Testis (tissue), 2 donors: ENCODE results near the gene REL.

ENCODE experiments used
- CTCF ChIP-seq, 3 experiments: fragments of 450-650 bp in 2 of 3; fragments of 200-600 bp in 1 of 3; sonication (generic) in 1 of 3; IDR thresholded peaks; one replicate each; pipeline ENCODE4 v1.5.1; 2016 to 2019; ENCODE audit warnings: antibody characterized with exemption in 3 of 3, mild to moderate bottlenecking in 2 of 3, moderate library complexity in 1 of 3
- POLR2A ChIP-seq: fragments of 450-650 bp; IDR thresholded peaks from one replicate; pipeline ENCODE4 v1.6.1; 2017; ENCODE audit warnings: antibody characterized with exemption, mild to moderate bottlenecking, moderate library complexity

GRCh38 chr2:60867007-60867406 lies 14.4 kb upstream of the REL start:
- TF ChIP-seq CTCF (IDR thresholded peaks at IDR 0.05) (no peak), POLR2A (no peak)
